ENCODE measurements around the gene DCBLD1.

GRCh38 chr6:117478853-117479231, 3.6 kb upstream of the DCBLD1 start:
- TF ChIP-seq CTCF (IDR thresholded peaks at IDR 0.05), result no peak
- TF ChIP-seq ZFX (IDR thresholded peaks at IDR 0.05; ENCODE audit: borderline replicate concordance), result no peak
